Left ventricle myocardium inferior (tissue), 1 donor: ENCODE measurements around the gene USP34. TPM values are rescaled to one million over a fixed set of nuclear protein-coding genes. Genes with fewer than 3 reads are reported as not detected.

ENCODE experiments used
- DNase-seq: peaks from one replicate; pipeline ENCODE4 v3.0.0-alpha.2; 2020
- H3K27ac ChIP-seq: fragments of 200-600 bp; replicated peaks from 2 replicates; pipeline ENCODE4 v1.8.0; 2021
- H3K27me3 ChIP-seq: fragments of 200-600 bp; 2 replicates; pipeline ENCODE4 v1.8.0; 2021; ENCODE audit warnings: low read depth
- H3K36me3 ChIP-seq: fragments of 200-600 bp; 2 replicates; pipeline ENCODE4 v1.8.0; 2021
- H3K4me1 ChIP-seq: fragments of 200-600 bp; 2 replicates; pipeline ENCODE4 v1.8.0; 2021
- H3K4me3 ChIP-seq: fragments of 200-600 bp; 2 replicates; pipeline ENCODE4 v1.8.0; 2021; ENCODE audit warnings: mild to moderate bottlenecking, moderate library complexity
- H3K9me3 ChIP-seq: fragments of 200-600 bp; replicated peaks from 2 replicates; pipeline ENCODE4 v1.8.0; 2021
- CTCF ChIP-seq: fragments of 200-600 bp; IDR thresholded peaks from 2 replicates; pipeline ENCODE4 v1.8.0; 2021; ENCODE audit warnings: antibody characterized with exemption, mild to moderate bottlenecking, borderline replicate concordance
- intact Hi-C: fragments of 100-400 bp; cut with micrococcal nuclease; formaldehyde crosslinking; loops from one replicate; pipeline ENCODE4 v1.11.0; 2022
- total RNA-seq: library from RNA; stranded (reverse); fragmentation: NEBNext Ultra II Directional; extraction: Animal tissue kit (Norgen Biotek cat#: 25700); gene quantifications from one replicate; pipeline ENCODE4 v1.2.1, GENCODE V29; 2021
- donor health status: DM: no; HTN: yes; CAD: no; lungs with severe emphysema.

USP34 gene
- total RNA-seq, 1 donor from 2014 or later = 50.0 TPM

DNA sequence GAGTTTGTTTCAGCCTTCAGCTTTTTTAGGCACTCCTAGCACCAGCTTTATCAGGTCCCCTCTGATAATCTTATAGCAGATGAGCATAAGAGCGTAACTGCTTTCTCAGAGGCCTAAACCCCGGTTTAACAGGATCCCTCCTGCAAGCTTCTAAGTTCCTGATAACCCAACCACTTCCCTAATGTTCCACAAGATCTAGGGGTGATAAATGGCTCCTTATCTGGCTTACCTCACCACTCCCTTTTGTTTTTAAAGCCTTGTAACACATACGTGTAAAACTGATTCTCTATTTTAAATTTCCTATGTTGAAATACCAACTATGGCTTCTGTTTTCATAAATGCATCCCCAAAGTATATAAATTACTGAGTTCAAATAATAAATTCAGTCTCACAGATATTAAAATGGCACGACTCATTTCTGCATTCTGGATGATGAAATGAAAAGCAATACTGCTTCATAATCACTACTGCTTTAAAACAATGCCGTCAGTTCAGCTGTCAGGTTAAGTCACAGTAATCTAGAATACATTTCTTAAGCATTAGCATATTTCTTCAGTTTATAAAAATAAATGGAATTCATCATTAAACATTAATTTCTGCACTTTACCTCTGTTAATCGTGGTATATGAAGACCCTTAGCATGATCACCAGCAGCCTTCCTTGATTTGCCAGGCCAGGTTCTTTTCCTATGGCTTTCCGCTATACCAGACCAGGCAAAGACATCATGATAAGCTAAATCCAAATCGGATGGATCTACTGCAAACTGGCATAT, 182.6 kb downstream of the USP34 start:
- Histone ChIP-seq H3K4me1 (no peaks in the 10 kb centered on the region), H3K36me3 (peaks cover 58% of the 10 kb centered on the region), H3K27me3 (no peaks in the 10 kb centered on the region), H3K27ac (no peak overlapping the region), H3K9me3 (no peaks in the 10 kb centered on the region), H3K4me3 (no peak overlapping the region)
- intact Hi-C loops = no loop called here
- no peak for DNase-seq
- TF ChIP-seq CTCF = no peak

DNA sequence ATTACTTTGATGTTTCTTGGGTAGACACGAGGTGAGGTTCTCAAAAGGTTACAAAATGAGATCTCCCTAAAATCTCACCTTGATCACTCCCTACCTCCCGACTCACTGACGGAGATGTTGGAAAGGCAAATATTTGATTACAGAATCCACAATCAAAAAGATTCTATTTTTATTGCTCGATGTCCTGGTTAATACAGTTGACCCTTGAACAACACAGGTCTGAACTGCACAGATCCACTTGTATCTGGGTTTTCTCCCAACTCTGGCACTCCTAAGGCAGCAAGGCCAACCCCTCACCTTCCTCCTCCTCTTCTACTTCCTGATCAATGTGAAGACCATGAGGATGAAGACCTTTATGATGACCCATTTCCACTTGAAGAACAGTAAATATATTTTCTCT, 183.6 kb downstream of the USP34 start:
- TF ChIP-seq CTCF = no peak
- Histone ChIP-seq H3K4me3 (no peak overlapping the region), H3K27ac (no peak overlapping the region), H3K9me3 (no peaks in the 10 kb centered on the region), H3K4me1 (no peaks in the 10 kb centered on the region), H3K27me3 (no peaks in the 10 kb centered on the region), H3K36me3 (peaks cover 61% of the 10 kb centered on the region)
- intact Hi-C loops = no loop called here
- DNase-seq = no peak

GRCh38 chr2:61283443-61284160, 187.3 kb downstream of the USP34 start:
- intact Hi-C loops = no loop called here
- H3K36me3 ChIP-seq = peaks cover 74% of the 10 kb centered on the region
- H3K4me1 ChIP-seq = no peaks in the 10 kb centered on the region
- H3K27me3 ChIP-seq = no peaks in the 10 kb centered on the region
- no peak for DNase-seq
- no peak overlapping the region for H3K27ac ChIP-seq
- TF ChIP-seq CTCF = no peak
- H3K4me3 ChIP-seq = no peak overlapping the region
- no peaks in the 10 kb centered on the region for H3K9me3 ChIP-seq

DNA sequence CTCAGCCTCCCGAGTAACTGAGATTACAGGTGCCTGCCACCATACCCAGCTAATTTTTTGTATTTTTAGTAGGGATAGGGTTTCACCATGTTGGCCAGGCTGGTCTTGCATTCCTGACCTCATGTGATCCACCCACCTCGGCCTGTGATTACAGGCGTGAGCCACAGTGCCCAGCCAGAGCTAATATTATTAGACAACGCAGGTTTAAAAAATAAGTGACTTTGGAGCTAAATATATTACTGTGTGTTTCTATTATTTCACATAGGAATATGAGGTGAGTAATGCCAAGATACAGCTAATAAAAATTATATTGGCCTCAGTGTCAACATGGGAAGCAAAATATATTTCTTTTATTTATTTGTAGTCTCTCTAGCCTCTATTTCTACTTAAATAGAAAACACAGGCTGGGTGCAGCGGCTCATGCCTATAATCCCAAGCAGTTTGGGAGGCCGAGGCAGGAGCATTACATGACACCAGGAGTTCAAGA, 188.7 kb downstream of the USP34 start:
- no peaks in the 10 kb centered on the region for H3K4me1 ChIP-seq
- H3K36me3 ChIP-seq = peaks cover 72% of the 10 kb centered on the region
- H3K4me3 ChIP-seq = no peak overlapping the region
- no peak overlapping the region for H3K27ac ChIP-seq
- no peaks in the 10 kb centered on the region for H3K9me3 ChIP-seq
- no peak for DNase-seq
- H3K27me3 ChIP-seq = no peaks in the 10 kb centered on the region
- TF ChIP-seq CTCF = no peak
- intact Hi-C loops = no loop called here

DNA sequence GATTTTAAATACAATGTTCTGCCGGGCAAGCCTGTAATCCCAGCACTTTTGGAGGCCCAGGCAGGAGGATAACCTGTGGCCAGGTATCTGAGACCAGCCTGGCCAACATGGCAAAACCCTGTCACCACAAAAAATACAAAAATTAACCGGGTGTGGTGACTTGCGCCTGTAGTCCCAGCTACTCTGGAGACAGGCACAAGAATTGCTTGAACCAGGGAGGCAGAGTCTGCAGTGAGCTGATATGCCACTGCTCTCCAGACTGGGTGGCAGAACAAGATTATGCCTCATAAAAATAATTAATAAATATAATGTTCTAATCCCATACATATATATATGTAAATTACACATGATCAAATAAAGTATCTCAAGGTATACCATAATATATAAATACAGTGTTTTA, 189.6 kb downstream of the USP34 start:
- TF ChIP-seq CTCF = no peak

More for the DNA sequence above, 189.6 kb downstream of the USP34 start:
- no peaks in the 10 kb centered on the region for H3K27me3 ChIP-seq
- intact Hi-C loops = no loop called here
- H3K27ac ChIP-seq = no peak overlapping the region
- peaks cover 71% of the 10 kb centered on the region for H3K36me3 ChIP-seq
- H3K4me1 ChIP-seq = no peaks in the 10 kb centered on the region
- no peak for DNase-seq
- no peak overlapping the region for H3K4me3 ChIP-seq
- H3K9me3 ChIP-seq = no peaks in the 10 kb centered on the region
